PC-3 (cell line): ENCODE results near the gene PPP1R7.

Experiments
- EZH2 ChIP-seq: fragments of 300-600 bp; sonication (generic); IDR thresholded peaks from one replicate; pipeline ENCODE4 v1.6.1; 2017; ENCODE audit warnings: antibody characterized with exemption, mild to moderate bottlenecking, low read length; ENCODE audit not compliant: unreplicated experiment
- TF ChIP-seq, protein P1 (sequence below): fragments of 300-600 bp; sonication (generic); conservative IDR thresholded peaks from 2 replicates; pipeline ENCODE4 v1.5.1; 2017; ENCODE audit warnings: antibody characterized with exemption, low read depth, mild to moderate bottlenecking, low read length

DNA sequence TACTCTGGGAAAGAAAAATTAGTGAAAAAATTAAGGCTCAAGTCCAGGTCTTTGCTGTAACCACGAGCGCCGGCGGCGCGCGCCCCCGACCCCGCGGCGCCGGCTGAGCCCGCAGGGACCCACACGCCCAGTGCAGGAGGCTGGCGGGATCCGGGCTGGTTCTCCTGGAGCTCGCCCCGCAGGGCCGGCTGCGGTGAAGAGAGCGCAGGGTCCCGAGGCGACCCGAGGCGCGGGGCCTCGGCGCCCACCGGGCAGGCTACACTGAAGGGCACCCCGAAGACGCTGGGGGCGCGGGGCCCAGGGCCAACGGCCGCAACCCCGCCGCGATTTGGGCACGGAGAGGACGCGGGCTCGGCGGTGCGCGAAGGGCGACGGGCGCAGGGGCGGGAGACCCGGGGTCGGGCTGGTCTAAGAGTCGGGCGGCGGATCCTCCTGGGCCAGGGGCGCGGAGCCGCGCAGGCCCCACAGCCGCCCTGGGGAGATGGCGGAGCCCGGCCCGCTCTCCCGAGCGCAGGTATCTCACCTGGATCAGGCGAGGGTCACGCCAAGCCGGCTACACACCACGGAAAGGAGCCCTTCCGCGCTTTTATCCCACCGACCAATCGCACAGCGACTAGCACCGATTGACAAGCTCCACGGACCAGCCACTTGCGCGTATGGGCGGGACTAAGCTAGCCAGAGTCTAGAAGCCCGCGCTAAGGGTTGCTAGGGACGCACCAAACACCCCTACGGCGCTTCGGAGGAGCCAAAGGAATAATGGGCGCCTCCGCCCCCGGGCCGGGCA is 1.2 kb upstream of the PPP1R7 start, which contains the start of gene PASK:
- TF ChIP-seq, protein P1, sequence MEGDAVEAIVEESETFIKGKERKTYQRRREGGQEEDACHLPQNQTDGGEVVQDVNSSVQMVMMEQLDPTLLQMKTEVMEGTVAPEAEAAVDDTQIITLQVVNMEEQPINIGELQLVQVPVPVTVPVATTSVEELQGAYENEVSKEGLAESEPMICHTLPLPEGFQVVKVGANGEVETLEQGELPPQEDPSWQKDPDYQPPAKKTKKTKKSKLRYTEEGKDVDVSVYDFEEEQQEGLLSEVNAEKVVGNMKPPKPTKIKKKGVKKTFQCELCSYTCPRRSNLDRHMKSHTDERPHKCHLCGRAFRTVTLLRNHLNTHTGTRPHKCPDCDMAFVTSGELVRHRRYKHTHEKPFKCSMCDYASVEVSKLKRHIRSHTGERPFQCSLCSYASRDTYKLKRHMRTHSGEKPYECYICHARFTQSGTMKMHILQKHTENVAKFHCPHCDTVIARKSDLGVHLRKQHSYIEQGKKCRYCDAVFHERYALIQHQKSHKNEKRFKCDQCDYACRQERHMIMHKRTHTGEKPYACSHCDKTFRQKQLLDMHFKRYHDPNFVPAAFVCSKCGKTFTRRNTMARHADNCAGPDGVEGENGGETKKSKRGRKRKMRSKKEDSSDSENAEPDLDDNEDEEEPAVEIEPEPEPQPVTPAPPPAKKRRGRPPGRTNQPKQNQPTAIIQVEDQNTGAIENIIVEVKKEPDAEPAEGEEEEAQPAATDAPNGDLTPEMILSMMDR = no peak
- no peak for TF ChIP-seq EZH2
